Measurements from ENCODE around the gene IFI44L. TPM values are rescaled to one million over a fixed set of nuclear protein-coding genes. Genes with fewer than 3 reads are reported as not detected.

Gene IFI44L
- total and polyA plus RNA-seq, 4 donors: 2.9 to 42.2 (median 13.7) TPM

GRCh38 chr1:78622548-78622947 lies 2.3 kb downstream of the IFI44L start:
- no peaks in the 10 kb centered on the region for H3K4me1 ChIP-seq (ENCODE audit: control insufficient read depth in 1 of 2, insufficient read depth in 2 of 2, low read length in 2 of 2)
- no peaks in the 10 kb centered on the region for H3K9me3 ChIP-seq (ENCODE audit: control insufficient read depth, low read length)
- no peak for DNase-seq
- intact Hi-C loops (cut with DNase I): no loop called here
- no peak overlapping the region for H3K4me3 ChIP-seq (ENCODE audit: low read length in 2 of 2)
- H3K27ac ChIP-seq (ENCODE audit: low read depth in 1 of 2, low read length in 2 of 2): no peak overlapping the region
- H3K27me3 ChIP-seq (ENCODE audit: control insufficient read depth in 1 of 2, insufficient read depth in 2 of 2, low read length in 1 of 2): no peaks in the 10 kb centered on the region
- WGBS, 2 donors: 90 to 94% methylated on average over 4 of the region's 4 CpGs
- ATAC-seq (ENCODE audit: low FRiP score): no peak
- H3K36me3 ChIP-seq (ENCODE audit: control insufficient read depth in 1 of 2, insufficient read depth in 2 of 2, low read length in 1 of 2): no peaks in the 10 kb centered on the region

DNA sequence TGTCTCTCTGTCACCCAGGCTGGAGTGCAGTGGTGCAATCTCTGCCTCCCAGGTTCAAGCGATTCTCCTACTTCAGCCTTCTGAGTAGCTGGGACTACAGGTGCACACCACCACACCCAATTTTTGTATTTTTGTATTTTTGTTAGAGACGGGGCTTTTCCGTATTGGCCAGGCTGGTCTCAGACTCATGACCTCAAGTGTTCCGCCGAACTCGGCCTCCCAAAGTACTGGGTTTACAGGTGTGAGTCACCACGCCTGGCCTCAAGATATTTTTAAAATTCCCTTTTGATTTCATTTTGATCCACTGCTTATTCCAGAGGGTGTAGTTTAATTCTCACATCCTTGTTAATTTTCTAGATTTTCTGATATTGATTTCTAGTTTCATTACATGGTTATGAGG lies 3.8 kb downstream of the IFI44L start:
- DNase-seq: no peak
- Histone ChIP-seq H3K4me3 (ENCODE audit: low read length in 2 of 2) (no peak overlapping the region), H3K9me3 (ENCODE audit: control insufficient read depth, low read length) (no peaks in the 10 kb centered on the region), H3K4me1 (ENCODE audit: control insufficient read depth in 1 of 2, insufficient read depth in 2 of 2, low read length in 2 of 2) (no peaks in the 10 kb centered on the region), H3K27me3 (ENCODE audit: control insufficient read depth in 1 of 2, insufficient read depth in 2 of 2, low read length in 1 of 2) (no peaks in the 10 kb centered on the region), H3K27ac (ENCODE audit: low read depth in 1 of 2, low read length in 2 of 2) (no peak overlapping the region), H3K36me3 (ENCODE audit: control insufficient read depth in 1 of 2, insufficient read depth in 2 of 2, low read length in 1 of 2) (no peaks in the 10 kb centered on the region)
- 96 to 97% methylated on average over 7 of the region's 7 CpGs for WGBS, 2 donors
- ATAC-seq (ENCODE audit: low FRiP score): no peak
- intact Hi-C loops (cut with DNase I): no loop called here

DNA sequence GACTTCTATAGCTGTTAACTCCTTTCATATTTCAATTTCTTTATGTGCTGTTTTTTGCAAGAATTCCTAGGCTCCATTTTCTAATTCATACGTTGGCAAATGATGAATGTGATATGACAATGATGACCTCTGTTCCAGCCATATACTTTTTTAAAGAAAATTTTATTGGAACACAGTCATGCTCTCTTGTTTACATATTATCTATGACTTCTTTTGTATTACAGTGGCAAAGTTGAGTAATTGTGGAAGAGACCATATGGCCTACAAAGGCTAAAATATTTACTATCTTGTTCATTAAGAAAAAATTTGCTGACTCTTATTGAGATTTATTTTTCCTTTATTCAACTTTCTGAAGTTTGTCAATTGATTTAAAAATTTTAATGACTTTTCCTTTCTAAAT lies 7.1 kb downstream of the IFI44L start:
- Histone ChIP-seq H3K4me3 (ENCODE audit: low read length in 2 of 2) (no peak overlapping the region), H3K36me3 (ENCODE audit: control insufficient read depth in 1 of 2, insufficient read depth in 2 of 2, low read length in 1 of 2) (no peaks in the 10 kb centered on the region), H3K9me3 (ENCODE audit: control insufficient read depth, low read length) (no peaks in the 10 kb centered on the region), H3K27me3 (ENCODE audit: control insufficient read depth in 1 of 2, insufficient read depth in 2 of 2, low read length in 1 of 2) (no peaks in the 10 kb centered on the region), H3K4me1 (ENCODE audit: control insufficient read depth in 1 of 2, insufficient read depth in 2 of 2, low read length in 2 of 2) (no peaks in the 10 kb centered on the region), H3K27ac (ENCODE audit: low read depth in 1 of 2, low read length in 2 of 2) (no peak overlapping the region)
- DNase-seq (no peak), ATAC-seq (ENCODE audit: low FRiP score) (no peak)
- intact Hi-C loops (cut with DNase I): no loop called here
- WGBS, 2 donors: 58 to 64% methylated on average over 1 of the region's 1 CpG

DNA sequence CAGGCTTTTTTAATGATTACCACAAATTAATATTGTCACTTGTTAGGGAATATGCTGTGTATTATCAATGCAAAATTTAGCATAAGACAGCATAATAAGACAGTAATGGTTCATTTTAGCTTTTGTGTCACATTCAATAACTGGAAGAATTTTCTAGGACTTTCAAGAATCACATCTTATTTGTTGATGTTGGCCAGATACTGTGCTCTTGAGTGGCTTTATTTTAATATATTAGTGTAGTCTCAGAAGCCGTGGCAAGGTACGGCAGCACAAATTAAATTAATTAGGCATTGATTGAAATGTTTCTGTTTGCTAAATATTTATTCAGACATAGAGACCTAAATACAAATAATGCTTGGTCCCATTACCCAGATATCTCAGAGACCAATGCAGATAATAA lies 10.4 kb downstream of the IFI44L start:
- no peaks in the 10 kb centered on the region for H3K4me1 ChIP-seq (ENCODE audit: control insufficient read depth in 1 of 2, insufficient read depth in 2 of 2, low read length in 2 of 2)
- no peak for ATAC-seq (ENCODE audit: low FRiP score)
- no peak overlapping the region for H3K4me3 ChIP-seq (ENCODE audit: low read length in 2 of 2)
- no peaks in the 10 kb centered on the region for H3K9me3 ChIP-seq (ENCODE audit: control insufficient read depth, low read length)
- no peak for DNase-seq
- H3K27ac ChIP-seq (ENCODE audit: low read depth in 1 of 2, low read length in 2 of 2): no peak overlapping the region
- H3K36me3 ChIP-seq (ENCODE audit: control insufficient read depth in 1 of 2, insufficient read depth in 2 of 2, low read length in 1 of 2): no peaks in the 10 kb centered on the region
- 46 to 72% methylated on average over 2 of the region's 2 CpGs for WGBS, 2 donors
- intact Hi-C loops (cut with DNase I): no loop called here
- H3K27me3 ChIP-seq (ENCODE audit: control insufficient read depth in 1 of 2, insufficient read depth in 2 of 2, low read length in 1 of 2): no peaks in the 10 kb centered on the region

- Histone ChIP-seq H3K27me3 (ENCODE audit: control insufficient read depth in 1 of 2, insufficient read depth in 2 of 2, low read length in 1 of 2) (no peaks in the 10 kb centered on the region), H3K4me3 (ENCODE audit: low read length in 2 of 2) (no peak overlapping the region), H3K36me3 (ENCODE audit: control insufficient read depth in 1 of 2, insufficient read depth in 2 of 2, low read length in 1 of 2) (no peaks in the 10 kb centered on the region), H3K4me1 (ENCODE audit: control insufficient read depth in 1 of 2, insufficient read depth in 2 of 2, low read length in 2 of 2) (no peaks in the 10 kb centered on the region), H3K27ac (ENCODE audit: low read depth in 1 of 2, low read length in 2 of 2) (no peak overlapping the region), H3K9me3 (ENCODE audit: control insufficient read depth, low read length) (no peaks in the 10 kb centered on the region)
- DNase-seq: no peak
- ATAC-seq (ENCODE audit: low FRiP score): no peak
- intact Hi-C loops (cut with DNase I): no loop called here
- 88 to 90% methylated on average over 4 of the region's 4 CpGs for WGBS, 2 donors
Observed at GRCh38 chr1:78633209-78633608, 13.0 kb downstream of the IFI44L start.

GRCh38 chr1:78640462-78640861 lies 20.2 kb downstream of the IFI44L start:
- H3K9me3 ChIP-seq (ENCODE audit: control insufficient read depth, low read length): no peaks in the 10 kb centered on the region
- no peaks in the 10 kb centered on the region for H3K4me1 ChIP-seq (ENCODE audit: control insufficient read depth in 1 of 2, insufficient read depth in 2 of 2, low read length in 2 of 2)
- ATAC-seq (ENCODE audit: low FRiP score): no peak
- H3K4me3 ChIP-seq (ENCODE audit: low read length in 2 of 2): no peak overlapping the region
- no peaks in the 10 kb centered on the region for H3K36me3 ChIP-seq (ENCODE audit: control insufficient read depth in 1 of 2, insufficient read depth in 2 of 2, low read length in 1 of 2)
- DNase-seq: no peak
- no peaks in the 10 kb centered on the region for H3K27me3 ChIP-seq (ENCODE audit: control insufficient read depth in 1 of 2, insufficient read depth in 2 of 2, low read length in 1 of 2)
- 82 to 84% methylated on average over 1 of the region's 1 CpG for WGBS, 2 donors
- no peak overlapping the region for H3K27ac ChIP-seq (ENCODE audit: low read depth in 1 of 2, low read length in 2 of 2)
- intact Hi-C loops (cut with DNase I): no loop called here

GRCh38 chr1:78641558-78641957 lies 21.3 kb downstream of the IFI44L start:
- Histone ChIP-seq H3K27ac (ENCODE audit: low read depth in 1 of 2, low read length in 2 of 2) (no peak overlapping the region), H3K27me3 (ENCODE audit: control insufficient read depth in 1 of 2, insufficient read depth in 2 of 2, low read length in 1 of 2) (no peaks in the 10 kb centered on the region)

GRCh38 chr1:78645723-78646122 lies 25.5 kb downstream of the IFI44L start:
- Histone ChIP-seq H3K27me3 (ENCODE audit: control insufficient read depth in 1 of 2, insufficient read depth in 2 of 2, low read length in 1 of 2) (no peaks in the 10 kb centered on the region), H3K36me3 (ENCODE audit: control insufficient read depth in 1 of 2, insufficient read depth in 2 of 2, low read length in 1 of 2) (no peaks in the 10 kb centered on the region), H3K27ac (ENCODE audit: low read depth in 1 of 2, low read length in 2 of 2) (no peak overlapping the region), H3K9me3 (ENCODE audit: control insufficient read depth, low read length) (no peaks in the 10 kb centered on the region), H3K4me3 (ENCODE audit: low read length in 2 of 2) (no peak overlapping the region), H3K4me1 (ENCODE audit: control insufficient read depth in 1 of 2, insufficient read depth in 2 of 2, low read length in 2 of 2) (peaks cover 2 to 3% of the 10 kb centered on the region in 2 donors)
- no peak for DNase-seq
- intact Hi-C loops (cut with DNase I): no loop called here
- 57 to 71% methylated on average over 1 of the region's 1 CpG for WGBS, 2 donors
- no peak for ATAC-seq (ENCODE audit: low FRiP score)

More at GRCh38 chr1:78641558-78641957, 21.3 kb downstream of the IFI44L start:
- no peaks in the 10 kb centered on the region for H3K4me1 ChIP-seq (ENCODE audit: control insufficient read depth in 1 of 2, insufficient read depth in 2 of 2, low read length in 2 of 2)
- H3K4me3 ChIP-seq (ENCODE audit: low read length in 2 of 2): no peak overlapping the region
- no peak for DNase-seq
- no peaks in the 10 kb centered on the region for H3K9me3 ChIP-seq (ENCODE audit: control insufficient read depth, low read length)
- ATAC-seq (ENCODE audit: low FRiP score): no peak
- intact Hi-C loops (cut with DNase I): no loop called here
- no peaks in the 10 kb centered on the region for H3K36me3 ChIP-seq (ENCODE audit: control insufficient read depth in 1 of 2, insufficient read depth in 2 of 2, low read length in 1 of 2)
- 91 to 92% methylated on average over 4 of the region's 4 CpGs for WGBS, 2 donors

DNA sequence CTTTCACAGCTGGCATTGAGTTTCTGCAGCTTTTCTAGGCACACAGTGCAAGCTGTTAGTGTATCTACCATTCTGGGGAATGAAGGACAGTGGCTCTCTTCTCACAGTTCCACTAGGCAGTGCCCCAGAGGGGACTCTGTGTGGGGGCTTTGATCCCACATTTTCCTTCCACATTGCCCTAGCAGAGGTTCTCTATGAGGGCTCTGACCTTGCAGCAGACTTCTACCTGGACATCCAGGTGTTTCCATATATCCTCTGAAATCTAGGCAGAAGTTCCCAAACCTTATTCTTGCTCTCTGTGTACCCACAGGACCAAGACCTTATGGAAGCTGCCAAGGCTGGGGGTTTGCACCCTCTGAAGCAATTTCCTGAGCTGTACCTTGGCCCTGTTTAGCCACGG lies 27.0 kb downstream of the IFI44L start:
- no peaks in the 10 kb centered on the region for H3K9me3 ChIP-seq (ENCODE audit: control insufficient read depth, low read length)
- H3K27ac ChIP-seq (ENCODE audit: low read depth in 1 of 2, low read length in 2 of 2): no peak overlapping the region
- DNase-seq: no peak
- ATAC-seq (ENCODE audit: low FRiP score): no peak
- no peaks in the 10 kb centered on the region for H3K36me3 ChIP-seq (ENCODE audit: control insufficient read depth in 1 of 2, insufficient read depth in 2 of 2, low read length in 1 of 2)
- whole genome bisulfite sequencing, 2 donors: 86 to 94% methylated on average over 1 of the region's 1 CpG
- no peaks in the 10 kb centered on the region for H3K27me3 ChIP-seq (ENCODE audit: control insufficient read depth in 1 of 2, insufficient read depth in 2 of 2, low read length in 1 of 2)
- intact Hi-C loops (cut with DNase I): no loop called here
- H3K4me3 ChIP-seq (ENCODE audit: low read length in 2 of 2): no peak overlapping the region
- peaks cover 2 to 3% of the 10 kb centered on the region in 2 donors for H3K4me1 ChIP-seq (ENCODE audit: control insufficient read depth in 1 of 2, insufficient read depth in 2 of 2, low read length in 2 of 2)

All from aorta (tissue), 5 donors.